OCI-LY7 (cell line): ENCODE data around the gene IGDCC3. TPM values are rescaled to one million over a fixed set of nuclear protein-coding genes. Genes with fewer than 3 reads are reported as not detected.

Source experiments
- BruUV-seq: library from RNA; stranded (reverse); fragments of 400-500 nt; replicated peaks from 2 replicates; lab custom pipeline; 2021; lab: Mats Ljungman, UMichigan
- CTCF ChIA-PET: fragments of 300-600 bp; sonication (Branson Sonifier 250); formaldehyde crosslinking; loops from one replicate; lab custom pipeline; 2022; ENCODE audit warnings: antibody characterized with exemption; ENCODE audit not compliant: unreplicated experiment; lab: Charles Lee
- POLR2A ChIA-PET: fragments of 300-600 bp; sonication (Branson Sonifier 250); formaldehyde crosslinking; loops from one replicate; lab custom pipeline; 2022; ENCODE audit warnings: antibody characterized with exemption; lab: Charles Lee
- DNase-seq: peaks from one replicate; pipeline ENCODE4 v3.0.0-alpha.2; 2015; ENCODE audit warnings: low spot score
- H2AFZ ChIP-seq: fragments of 200-600 bp; sonication (generic), shearing (Covaris generic); 2 replicates; pipeline ENCODE4 v1.6.1; 2014; ENCODE audit warnings: mild to moderate bottlenecking, antibody characterized with exemption, low read length, moderate library complexity
- H3K27ac ChIP-seq: fragments of 200-600 bp; sonication (generic); 2 replicates; pipeline ENCODE4 v1.5.1; 2014; ENCODE audit warnings: mixed run types, low read depth, mild to moderate bottlenecking, moderate library complexity, low read length, inconsistent platforms; ENCODE audit not compliant: poor library complexity, severe bottlenecking
- H3K36me3 ChIP-seq: fragments of 200-600 bp; sonication (generic); 2 replicates; pipeline ENCODE4 v1.6.1; 2014; ENCODE audit warnings: mild to moderate bottlenecking, antibody characterized with exemption, low read length, moderate library complexity, mixed read lengths; ENCODE audit not compliant: insufficient read depth
- H3K4me1 ChIP-seq: fragments of 200-600 bp; sonication (generic); 2 replicates; pipeline ENCODE4 v1.5.1; 2014; ENCODE audit warnings: mild to moderate bottlenecking, low read length; ENCODE audit not compliant: insufficient read depth, poor library complexity, severe bottlenecking
- H3K4me2 ChIP-seq: fragments of 200-600 bp; sonication (generic); 2 replicates; pipeline ENCODE4 v1.6.1; 2014; ENCODE audit warnings: mild to moderate bottlenecking, low read length
- H3K4me3 ChIP-seq: fragments of 200-600 bp; sonication (generic); 2 replicates; pipeline ENCODE4 v1.5.1; 2014; ENCODE audit warnings: mild to moderate bottlenecking, low read depth, low read length; ENCODE audit not compliant: poor library complexity, severe bottlenecking
- H3K79me2 ChIP-seq: fragments of 200-600 bp; sonication (generic); 2 replicates; pipeline ENCODE4 v1.6.1; 2016; ENCODE audit warnings: low read depth, mild to moderate bottlenecking, low read length, moderate library complexity, mixed read lengths; ENCODE audit not compliant: insufficient read depth
- H3K9me2 ChIP-seq: fragments of 200-600 bp; sonication (generic); 2 replicates; pipeline ENCODE4 v1.6.1; 2016; ENCODE audit warnings: mild to moderate bottlenecking, low read length, mixed read lengths; ENCODE audit not compliant: insufficient read depth
- H3K9me3 ChIP-seq: fragments of 200-600 bp; sonication (generic); 2 replicates; pipeline ENCODE4 v1.6.1; 2014; ENCODE audit warnings: mild to moderate bottlenecking, mixed run types, low read length, mixed read lengths
- H4K20me1 ChIP-seq: fragments of 200-600 bp; sonication (generic); 2 replicates; pipeline ENCODE4 v1.6.1; 2014; ENCODE audit warnings: mild to moderate bottlenecking, antibody characterized with exemption, low read length, moderate library complexity, mixed read lengths; ENCODE audit not compliant: insufficient read depth
- EZH2phosphoT487 ChIP-seq: fragments of 200-600 bp; sonication (generic); IDR thresholded peaks from 2 replicates; pipeline ENCODE4 v1.6.1; 2018; ENCODE audit warnings: low read depth, borderline replicate concordance, mild to moderate bottlenecking, mixed run types, antibody characterized with exemption, low read length, moderate library complexity, mixed read lengths
- intact Hi-C: fragments of 100-400 bp; cut with micrococcal nuclease; formaldehyde crosslinking; loops from one replicate; pipeline ENCODE4 v1.10.0; 2022; ENCODE audit not compliant: unreplicated experiment
- total RNA-seq, 2 experiments: library from RNA; depleted of rRNA in 1 of 2; stranded (reverse); fragments of >200 nt in 1 of 2; shearing (Covaris generic) in 1 of 2; gene quantifications; 2 replicates each; pipeline ENCODE4 v1.2.3, GENCODE V29; 2014 to 2022
- TF ChIP-seq, protein P1 (sequence below): fragments of 200-600 bp; sonication (generic); conservative IDR thresholded peaks from 2 replicates; pipeline ENCODE4 v1.5.1; 2014; ENCODE audit warnings: mild to moderate bottlenecking, antibody characterized with exemption, low read length, moderate library complexity, mixed read lengths

Gene IGDCC3
- total RNA-seq, 2 experiments from 2014 or later, result not detected

DNA sequence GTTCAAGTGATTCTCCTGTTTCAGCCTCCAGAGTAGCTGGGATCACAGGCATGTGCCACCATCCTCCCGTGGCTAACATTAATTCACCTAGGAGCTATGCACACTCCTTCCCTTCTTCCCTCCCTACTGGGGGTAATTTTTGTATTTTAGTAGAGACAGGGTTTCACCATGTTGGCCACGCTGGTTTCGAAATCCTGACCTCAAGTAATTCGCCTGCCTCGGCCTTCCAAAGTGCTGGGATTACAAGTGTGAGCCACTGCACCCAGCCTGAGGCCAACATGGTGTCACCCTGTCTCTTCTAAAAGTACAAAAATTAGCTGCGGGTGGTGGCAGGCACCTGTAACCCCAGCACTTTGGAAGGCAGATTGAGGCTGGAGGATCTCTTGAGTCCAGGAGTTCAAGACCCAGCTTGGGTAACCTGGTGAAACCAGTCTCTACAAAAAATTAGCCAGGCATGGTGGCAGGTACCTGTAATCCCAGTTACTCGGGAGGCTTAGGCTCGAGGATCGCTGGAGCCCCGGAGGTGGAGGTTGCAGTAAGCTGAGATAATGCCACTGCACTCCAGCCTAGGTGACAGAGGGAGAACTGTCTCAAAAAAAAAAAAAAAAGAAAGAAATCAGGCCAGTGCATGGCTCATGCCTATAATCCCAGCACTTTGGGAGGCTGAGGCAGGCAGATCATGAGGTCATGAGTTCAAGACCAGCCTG is 67.2 kb downstream of the IGDCC3 start:
- H3K27ac ChIP-seq, result no peak overlapping the region
- no peak overlapping the region for H2AFZ ChIP-seq
- no peaks in the 10 kb centered on the region for H4K20me1 ChIP-seq
- H3K4me1 ChIP-seq, result peaks cover 11% of the 10 kb centered on the region
- no peak overlapping the region for H3K4me2 ChIP-seq
- TF ChIP-seq, protein P1, sequence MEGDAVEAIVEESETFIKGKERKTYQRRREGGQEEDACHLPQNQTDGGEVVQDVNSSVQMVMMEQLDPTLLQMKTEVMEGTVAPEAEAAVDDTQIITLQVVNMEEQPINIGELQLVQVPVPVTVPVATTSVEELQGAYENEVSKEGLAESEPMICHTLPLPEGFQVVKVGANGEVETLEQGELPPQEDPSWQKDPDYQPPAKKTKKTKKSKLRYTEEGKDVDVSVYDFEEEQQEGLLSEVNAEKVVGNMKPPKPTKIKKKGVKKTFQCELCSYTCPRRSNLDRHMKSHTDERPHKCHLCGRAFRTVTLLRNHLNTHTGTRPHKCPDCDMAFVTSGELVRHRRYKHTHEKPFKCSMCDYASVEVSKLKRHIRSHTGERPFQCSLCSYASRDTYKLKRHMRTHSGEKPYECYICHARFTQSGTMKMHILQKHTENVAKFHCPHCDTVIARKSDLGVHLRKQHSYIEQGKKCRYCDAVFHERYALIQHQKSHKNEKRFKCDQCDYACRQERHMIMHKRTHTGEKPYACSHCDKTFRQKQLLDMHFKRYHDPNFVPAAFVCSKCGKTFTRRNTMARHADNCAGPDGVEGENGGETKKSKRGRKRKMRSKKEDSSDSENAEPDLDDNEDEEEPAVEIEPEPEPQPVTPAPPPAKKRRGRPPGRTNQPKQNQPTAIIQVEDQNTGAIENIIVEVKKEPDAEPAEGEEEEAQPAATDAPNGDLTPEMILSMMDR, result no peak
- no peak for TF ChIP-seq EZH2phosphoT487
- ChIA-PET CTCF (interaction anchor here (0.7 kb wide), 1 partner anchor 24 kb away, joined by 5 read pairs; the partner anchor contains the start of gene PARP16), POLR2A (no interaction called here)
- H3K79me2 ChIP-seq, result no peaks in the 10 kb centered on the region
- intact Hi-C loops, result no loop called here
- no peaks in the 10 kb centered on the region for H3K9me2 ChIP-seq
- BruUV-seq, result no TSS peak
- no peaks in the 10 kb centered on the region for H3K36me3 ChIP-seq
- no peak overlapping the region for H3K4me3 ChIP-seq
- no peaks in the 10 kb centered on the region for H3K9me3 ChIP-seq
- DNase-seq, result no peak

- H3K36me3 ChIP-seq, result no peaks in the 10 kb centered on the region
- ChIA-PET CTCF (interaction anchor here (0.7 kb wide), 1 partner anchor 23 kb away, joined by 5 read pairs; the partner anchor contains the start of gene PARP16), POLR2A (no interaction called here)
- no peaks in the 10 kb centered on the region for H3K9me2 ChIP-seq
- H3K4me1 ChIP-seq, result peaks cover 16% of the 10 kb centered on the region
- no peak for DNase-seq
- H3K9me3 ChIP-seq, result no peaks in the 10 kb centered on the region
- H3K4me2 ChIP-seq, result no peak overlapping the region
- BruUV-seq, result no TSS peak
- TF ChIP-seq, protein P1, result no peak
- no peak for TF ChIP-seq EZH2phosphoT487
- H3K4me3 ChIP-seq, result no peak overlapping the region
- no peak overlapping the region for H3K27ac ChIP-seq
- intact Hi-C loops, result no loop called here
- H4K20me1 ChIP-seq, result no peaks in the 10 kb centered on the region
- H2AFZ ChIP-seq, result no peak overlapping the region
- no peaks in the 10 kb centered on the region for H3K79me2 ChIP-seq
Observed at GRCh38 chr15:65309882-65310418, 67.9 kb downstream of the IGDCC3 start.

GRCh38 chr15:65307978-65308377 is 69.8 kb downstream of the IGDCC3 start:
- CTCF ChIA-PET, result no interaction called here
- BruUV-seq, result no TSS peak

More at GRCh38 chr15:65307978-65308377, 69.8 kb downstream of the IGDCC3 start:
- peaks cover 24% of the 10 kb centered on the region for H3K4me1 ChIP-seq
- no peak overlapping the region for H3K4me3 ChIP-seq
- H3K4me2 ChIP-seq, result no peak overlapping the region
- POLR2A ChIA-PET, result no interaction called here
- no peaks in the 10 kb centered on the region for H3K9me2 ChIP-seq
- no peaks in the 10 kb centered on the region for H3K79me2 ChIP-seq
- H3K27ac ChIP-seq, result no peak overlapping the region
- no peaks in the 10 kb centered on the region for H3K9me3 ChIP-seq
- H2AFZ ChIP-seq, result no peak overlapping the region
- TF ChIP-seq, protein P1, result no peak
- no peak for TF ChIP-seq EZH2phosphoT487
- H4K20me1 ChIP-seq, result no peaks in the 10 kb centered on the region
- no peak for DNase-seq
- intact Hi-C loops, result no loop called here
- no peaks in the 10 kb centered on the region for H3K36me3 ChIP-seq
